ENCODE measurements around the gene LINC01488. TPM values are rescaled to one million over a fixed set of nuclear protein-coding genes. Genes with fewer than 3 reads are reported as not detected.

Gene LINC01488
- total and polyA plus RNA-seq, 9 of the 15 experiments (the other 6 are each of a cell fraction or from before 2014, with no cell fraction given): not detected

- TF ChIP-seq E2F4 (CRISPR knock-in tag; IDR thresholded peaks at IDR 0.05; ENCODE audit: low read depth): no peak
Measured at GRCh38 chr11:69501121-69501489, 19.6 kb downstream of the LINC01488 start (continued).

GRCh38 chr11:69501891-69502860 lies 20.7 kb downstream of the LINC01488 start:
- no TSS peak for BruUV-seq (replicated peaks)

More at GRCh38 chr11:69501891-69502860, 20.7 kb downstream of the LINC01488 start:
- no peak overlapping the region for H3K4me2 ChIP-seq (ENCODE audit: insufficient read depth, low read length)
- no peaks in the 10 kb centered on the region for H3K36me3 ChIP-seq (ENCODE audit: control insufficient read depth, insufficient read depth, low read length)
- peaks cover 0 to 8% of the 10 kb centered on the region in 2 experiments; a peak in 2 of 5 replicates for H3K4me1 ChIP-seq (replicated peaks in 1 of 2; ENCODE audit: control insufficient read depth in 2 of 2, insufficient read depth in 2 of 2, low read length in 2 of 2)
- ChIA-PET CTCF (ENCODE audit: low intra/inter-chr PET ratio) (no interaction called here), POLR2A (interaction anchor here (0.5 kb wide), 1 partner anchor 130 kb away, joined by 3 read pairs; no protein-coding TSS in a partner anchor)
- peaks cover 7% of the 10 kb centered on the region; the same call in 1 of the 2 replicates for H4K20me1 ChIP-seq (replicated peaks; ENCODE audit: control insufficient read depth, insufficient read depth, low read length)
- H3K4me3 ChIP-seq: no peak overlapping the region
- intact Hi-C loops (cut with micrococcal nuclease) (no loop called here), in situ Hi-C loops (cut with MboI) (no loop called here)
- ATAC-seq (no peak), DNase-seq (ENCODE audit: extremely low read depth in 1 of 4, low spot score in 3 of 4) (no peak), FAIRE-seq (no peak)
- peaks cover 29 to 78% of the 10 kb centered on the region in 2 experiments for H3K27me3 ChIP-seq (ENCODE audit: control insufficient read depth in 2 of 2, insufficient read depth in 2 of 2, low read length in 2 of 2)
- no peak overlapping the region for H3K27ac ChIP-seq (ENCODE audit: extremely low read depth, low read depth, low read length)
- no peak overlapping the region for H3K9ac ChIP-seq (ENCODE audit: insufficient read depth in 1 of 2, low read depth in 2 of 2, low read length in 2 of 2)
- no peaks in the 10 kb centered on the region for H3K9me3 ChIP-seq (replicated peaks; ENCODE audit: control insufficient read depth, insufficient read depth, low read depth, low read length)
- no peaks in the 10 kb centered on the region for H3K9me1 ChIP-seq (ENCODE audit: control insufficient read depth, insufficient read depth, low read length)
- TF ChIP-seq ATF7 (IDR thresholded peaks at IDR 0.05): no peak
- no peak for TF ChIP-seq TAF9B (IDR thresholded peaks at IDR 0.05; ENCODE audit: partially characterized antibody)
- TF ChIP-seq USF1 (CRISPR knock-in tag; IDR thresholded peaks at IDR 0.05): no peak
- no peak for TF ChIP-seq ZFP91 (CRISPR knock-in tag; IDR thresholded peaks at IDR 0.05)
- no peak for TF ChIP-seq BCOR (IDR thresholded peaks at IDR 0.05)
- no peak for TF ChIP-seq SFPQ (IDR thresholded peaks at IDR 0.05; ENCODE audit: low read depth, low read length)
- TF ChIP-seq ZNF436 (CRISPR knock-in tag; IDR thresholded peaks at IDR 0.05): no peak
- H2AFZ ChIP-seq (ENCODE audit: low read depth, low read length): no peak overlapping the region
- 4% methylated on average over 22 of the region's 26 CpGs for WGBS (ENCODE audit: insufficient coverage, low coverage, missing lambda C conversion rate)
- no peaks in the 10 kb centered on the region for H3K79me2 ChIP-seq (ENCODE audit: control insufficient read depth, insufficient read depth, low read length)

Data from K562 (cell line).